GM19463 (cell line): ENCODE data around the gene PAK2.
"Not testable (repeated sequence)": the region's sequence is repeated elsewhere in the genome, so short reads cannot be mapped to it uniquely, and the experiment has no call there.

ENCODE experiments used
- ATAC-seq: cut with Tn5 transposase; IDR thresholded peaks from one replicate; pipeline ENCODE4 v1.9.1; 2021; ENCODE audit warnings: mild to moderate bottlenecking, moderate library complexity; ENCODE audit not compliant: unreplicated experiment

The PAK2 gene

DNA sequence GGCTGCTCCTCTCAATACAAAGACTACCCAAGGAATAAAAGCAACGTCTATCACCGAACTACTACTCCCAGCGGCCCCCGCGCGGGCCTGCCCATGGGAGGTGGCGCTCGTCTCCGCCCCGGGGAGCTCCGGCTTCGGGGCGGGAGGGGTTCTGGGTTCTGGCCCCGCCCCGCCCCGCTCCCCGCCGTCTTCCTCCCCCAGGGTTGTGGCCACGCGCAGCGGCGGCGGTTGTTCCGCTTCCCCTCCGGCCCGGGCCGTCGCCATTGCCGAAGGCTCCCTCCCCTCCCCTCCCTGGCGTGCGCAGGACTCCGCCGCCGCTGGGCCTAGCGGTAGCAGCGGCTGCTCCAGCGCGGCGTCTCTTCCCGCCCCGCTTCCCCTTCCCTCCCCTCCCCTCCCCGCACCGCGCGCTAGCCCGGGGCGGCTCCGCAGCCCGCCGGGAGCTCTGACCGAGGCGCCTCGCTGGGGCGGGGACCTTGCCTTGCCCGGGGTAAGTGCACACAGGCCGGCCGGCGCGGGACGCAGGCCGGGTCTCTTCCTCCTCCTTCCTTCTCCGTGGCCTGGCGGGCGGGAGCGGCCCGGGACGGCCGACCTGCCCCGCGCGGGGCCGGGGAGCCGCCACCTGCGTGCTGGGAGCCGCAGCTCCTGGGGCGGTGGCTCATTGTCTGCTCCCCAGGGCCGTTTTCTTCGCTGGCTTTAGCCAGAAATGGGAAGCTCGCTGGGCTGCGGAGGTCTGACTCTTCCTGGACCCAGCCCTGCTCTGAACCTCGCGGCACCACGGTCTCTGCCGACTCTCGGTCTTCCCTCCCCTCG is at the start of gene PAK2:
Gene PAK2, plus strand, starts transcription at position 187 of the 810 bp plus-strand sequence. CDS start 42,790 bp downstream, outside the sequence.
- peak; percentile 95 for ATAC-seq

- ATAC-seq: no peak
Observed at GRCh38 chr3:196689941-196690660, 49.6 kb upstream of the PAK2 start.

GRCh38 chr3:196691386-196691785 is 48.3 kb upstream of the PAK2 start:
- no peak for ATAC-seq

DNA sequence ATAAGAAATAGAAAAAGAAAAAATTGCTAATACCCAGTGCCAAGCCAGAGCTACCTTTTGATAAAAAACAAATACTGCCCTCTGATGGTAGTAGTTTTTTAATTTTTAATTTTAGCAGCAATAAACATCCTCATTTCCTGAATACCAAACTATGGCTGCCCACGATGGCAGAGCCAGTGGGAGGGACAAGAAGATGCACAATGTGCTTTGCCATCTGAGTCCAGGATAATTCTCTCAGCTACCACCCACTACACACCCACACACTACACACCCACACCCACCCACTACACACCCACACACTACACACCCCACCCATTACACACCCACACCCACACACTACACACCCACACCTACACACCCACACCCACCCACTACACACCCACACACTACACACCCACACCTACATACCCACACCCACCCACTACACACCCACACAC is 45.4 kb upstream of the PAK2 start:
- ATAC-seq: no peak

GRCh38 chr3:196694941-196695848 is 44.5 kb upstream of the PAK2 start:
- no peak for ATAC-seq

GRCh38 chr3:196695849-196696226 is 43.8 kb upstream of the PAK2 start:
- ATAC-seq: no peak

GRCh38 chr3:196697270-196697669 is 42.4 kb upstream of the PAK2 start:
- ATAC-seq: no peak

DNA sequence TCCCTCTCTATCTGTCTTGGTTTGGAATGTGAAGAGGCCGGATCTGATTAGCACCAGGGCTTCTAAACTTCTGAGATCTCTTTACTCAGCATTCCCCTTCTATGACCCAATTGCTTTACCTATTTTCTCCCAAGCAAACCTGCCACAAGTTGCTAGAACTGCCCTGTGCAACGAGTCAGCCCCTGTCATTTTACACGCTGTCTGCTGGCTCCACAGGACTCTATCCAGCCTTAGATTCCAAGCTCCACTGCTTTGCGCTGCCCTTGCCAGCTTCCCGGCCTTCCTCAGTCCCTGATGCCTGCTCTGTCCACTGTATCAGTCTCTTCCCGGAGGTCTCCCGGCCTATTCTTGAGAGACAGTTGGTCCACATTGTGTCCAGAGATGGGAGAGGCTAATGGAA is 39.9 kb upstream of the PAK2 start:
- ATAC-seq: no peak

GRCh38 chr3:196700801-196701200 is 38.9 kb upstream of the PAK2 start:
- ATAC-seq: no peak

DNA sequence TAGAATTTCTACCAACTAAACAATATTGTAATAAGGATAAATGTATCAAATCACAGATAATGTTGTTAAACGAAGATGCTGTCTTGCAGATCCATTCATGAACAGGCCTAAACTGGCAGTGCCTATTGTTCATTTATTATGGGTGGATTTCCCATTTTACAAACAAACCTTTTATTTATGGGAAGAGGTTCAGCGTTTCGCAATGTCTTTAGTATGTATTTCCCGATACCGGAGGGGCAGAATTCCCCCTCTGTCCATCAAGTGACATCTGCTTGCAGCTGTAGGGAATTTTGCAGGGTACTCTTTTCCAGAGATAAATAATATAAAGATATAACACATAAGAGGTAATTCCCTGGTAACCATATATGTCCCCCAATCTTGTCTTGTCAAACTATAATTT is 33.3 kb upstream of the PAK2 start:
- no peak for ATAC-seq

- ATAC-seq: no peak
Observed at GRCh38 chr3:196706731-196707130, 32.9 kb upstream of the PAK2 start.

GRCh38 chr3:196707566-196707965 is 32.1 kb upstream of the PAK2 start:
- no peak for ATAC-seq

GRCh38 chr3:196708467-196708866 is 31.2 kb upstream of the PAK2 start:
- ATAC-seq: no peak

GRCh38 chr3:196711838-196712513 is 27.7 kb upstream of the PAK2 start, which contains the start of the genes CEP19 and PIGX:
TSS of gene CEP19 (minus strand) at chr3:196712250. CDS start at chr3:196708657, 3,593 bp downstream.
TSS of gene PIGX (plus strand) at chr3:196712377.
- ATAC-seq: peak; percentile 76

DNA sequence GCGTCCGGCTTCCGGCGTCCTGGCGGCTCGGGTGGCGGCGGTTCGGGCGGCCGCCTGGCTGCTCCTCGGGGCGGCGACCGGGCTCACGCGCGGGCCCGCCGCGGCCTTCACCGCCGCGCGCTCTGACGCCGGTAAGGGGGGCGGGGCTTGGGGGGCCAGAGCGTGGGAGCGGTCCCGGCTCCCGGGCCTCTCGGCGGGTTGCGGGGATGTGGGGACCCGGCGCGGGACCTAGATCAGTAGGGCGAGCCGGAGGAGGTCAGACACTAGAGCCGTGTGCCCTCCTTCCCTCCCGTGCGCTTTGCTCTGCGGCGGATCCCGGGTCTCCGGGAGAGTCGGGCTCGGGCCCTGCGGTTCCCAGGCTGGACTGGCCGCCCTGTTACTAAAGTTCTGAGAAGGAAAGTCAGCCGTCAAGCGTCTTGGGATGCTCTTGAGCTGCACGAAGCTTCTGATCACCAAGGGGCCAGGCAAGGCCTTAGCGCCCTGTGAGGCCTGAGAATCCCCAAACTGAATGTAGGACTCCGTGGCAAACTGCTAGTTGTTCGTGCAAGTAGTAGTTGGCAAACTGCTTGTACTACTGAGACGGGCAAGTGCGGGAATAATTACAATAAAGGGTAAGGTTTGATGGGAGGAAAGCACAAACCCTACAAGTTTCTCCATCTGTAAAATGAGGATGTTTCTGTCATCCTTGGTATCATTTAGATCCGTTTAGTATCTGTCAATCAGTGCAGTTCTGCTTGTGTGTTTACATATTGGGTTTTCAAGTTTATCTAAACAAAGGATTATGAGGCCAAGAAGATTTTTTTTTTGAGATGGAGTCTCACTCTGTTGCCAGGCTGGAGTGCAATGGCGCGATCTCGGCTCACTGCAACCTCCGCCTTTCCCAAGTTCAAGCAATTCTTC is 26.9 kb upstream of the PAK2 start:
- peak; percentile 47 for ATAC-seq

DNA sequence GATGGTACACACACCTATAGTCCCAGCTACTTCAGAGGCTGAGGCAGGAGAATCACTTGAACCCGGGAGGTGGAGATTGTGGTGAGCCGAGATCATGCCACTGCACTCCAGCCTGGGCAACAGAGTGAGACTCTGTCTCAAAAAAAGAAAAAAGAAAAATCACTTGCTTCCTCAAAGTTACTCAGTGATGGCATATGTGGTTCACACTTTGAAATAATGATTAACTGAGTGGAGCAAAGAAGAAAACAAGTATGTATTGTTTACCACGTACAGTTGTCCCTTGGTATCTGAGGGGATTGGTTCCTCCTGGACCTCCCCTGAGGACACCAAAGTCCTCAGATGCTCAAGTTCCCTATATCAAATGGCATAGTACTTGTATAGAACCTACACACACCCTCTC is 22.5 kb upstream of the PAK2 start:
- ATAC-seq: not testable (repeated sequence)

DNA sequence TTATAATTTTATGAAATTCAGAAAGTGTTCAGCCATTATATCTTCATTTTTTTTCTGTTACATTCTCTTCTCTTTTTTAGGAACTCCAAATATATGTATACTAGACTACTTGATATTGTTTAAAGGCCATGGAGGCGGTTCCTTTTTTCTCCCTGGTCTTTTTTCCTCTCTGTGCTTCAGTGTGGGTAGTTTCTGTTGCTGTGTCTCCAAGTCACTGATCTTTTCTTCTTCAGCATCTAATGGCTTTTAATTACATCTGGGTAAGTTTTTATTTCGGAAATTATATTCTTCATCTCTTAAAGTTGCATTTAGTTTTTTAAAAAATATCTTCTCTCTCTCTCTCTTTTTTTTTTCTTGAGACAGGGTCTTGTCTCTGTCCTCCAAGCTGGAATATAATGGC is 18.6 kb upstream of the PAK2 start:
- ATAC-seq: no peak

- no peak for ATAC-seq
Observed at GRCh38 chr3:196726788-196727675, 12.6 kb upstream of the PAK2 start.
